HG03469 (cell line): ENCODE measurements around the gene RPS6KA1.

ENCODE experiments used
- ATAC-seq: cut with Tn5 transposase; IDR thresholded peaks from one replicate; pipeline ENCODE4 v1.9.1; 2021; ENCODE audit warnings: mild to moderate bottlenecking, moderate library complexity, moderate number of reproducible peaks; ENCODE audit not compliant: unreplicated experiment

RPS6KA1 gene

DNA sequence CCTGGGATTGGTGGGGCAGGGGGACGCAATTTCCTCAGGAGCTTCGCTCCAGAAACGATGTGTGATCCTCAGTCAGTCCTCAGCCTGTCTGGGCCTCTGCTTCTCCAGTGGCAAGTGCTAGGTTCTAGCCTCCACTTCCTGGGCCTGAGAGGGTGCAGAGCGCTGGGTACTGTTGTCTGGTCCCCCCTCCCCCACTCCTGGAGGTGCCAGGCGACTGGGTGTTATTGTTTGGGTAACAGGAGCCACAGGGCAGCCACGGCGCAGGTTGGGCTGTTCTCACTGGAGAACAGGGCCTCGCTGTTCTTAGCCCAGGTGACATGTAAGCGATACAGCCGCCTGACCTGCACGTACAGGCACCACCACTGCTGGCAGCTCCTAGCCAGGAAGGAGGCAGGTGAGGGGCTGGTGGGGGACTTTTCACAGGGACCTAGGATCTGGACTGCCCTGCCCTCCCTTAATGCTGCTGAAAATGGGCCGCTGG is 2.1 kb downstream of the RPS6KA1 start:
- ATAC-seq = no peak

DNA sequence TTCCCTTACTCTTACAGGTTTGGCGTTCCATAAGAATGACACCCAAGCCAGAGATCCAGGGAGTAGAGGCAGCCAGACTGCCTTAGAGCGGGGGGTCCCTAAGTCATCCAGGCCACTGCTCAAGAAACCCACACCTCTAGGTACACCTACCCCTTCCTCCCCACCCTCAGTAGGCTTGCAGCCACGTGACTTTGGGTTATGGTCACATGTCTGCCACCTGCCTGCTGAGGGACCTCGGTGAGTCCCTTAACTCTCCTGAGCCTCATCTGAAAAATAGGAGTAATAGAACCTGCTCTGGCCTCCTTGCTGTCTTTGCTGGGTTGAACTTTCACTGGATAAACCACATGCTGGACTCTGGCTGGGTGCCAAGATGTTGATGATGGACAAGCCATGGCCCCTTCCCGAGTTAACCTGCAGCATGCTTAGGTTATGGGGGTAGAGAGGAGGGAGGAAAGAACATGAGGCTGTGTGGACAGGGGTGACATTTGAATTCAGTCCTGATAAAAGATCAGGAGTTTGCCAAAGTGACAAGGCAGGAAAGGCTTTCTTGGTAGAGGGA is 4.5 kb downstream of the RPS6KA1 start:
- no peak for ATAC-seq

DNA sequence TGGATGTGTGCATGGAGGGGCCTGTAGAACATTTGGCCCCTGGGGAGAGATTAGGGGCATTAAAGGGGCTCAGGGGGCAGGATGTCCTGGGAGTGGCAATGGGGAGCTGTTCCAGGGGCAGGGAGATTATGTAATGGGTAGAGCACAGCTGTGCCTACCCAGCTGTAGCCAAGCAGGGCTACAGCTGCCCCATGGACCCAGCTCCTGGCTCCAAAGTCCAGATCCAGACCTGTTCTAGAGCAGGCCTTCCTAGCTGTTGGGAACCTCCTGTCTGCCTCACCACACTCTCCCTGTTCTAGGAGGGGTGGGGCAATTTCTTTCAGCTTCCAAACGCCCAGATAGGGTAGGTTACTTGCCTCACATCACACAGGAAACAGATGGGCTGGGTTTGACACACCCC is 5.6 kb downstream of the RPS6KA1 start:
- no peak for ATAC-seq

DNA sequence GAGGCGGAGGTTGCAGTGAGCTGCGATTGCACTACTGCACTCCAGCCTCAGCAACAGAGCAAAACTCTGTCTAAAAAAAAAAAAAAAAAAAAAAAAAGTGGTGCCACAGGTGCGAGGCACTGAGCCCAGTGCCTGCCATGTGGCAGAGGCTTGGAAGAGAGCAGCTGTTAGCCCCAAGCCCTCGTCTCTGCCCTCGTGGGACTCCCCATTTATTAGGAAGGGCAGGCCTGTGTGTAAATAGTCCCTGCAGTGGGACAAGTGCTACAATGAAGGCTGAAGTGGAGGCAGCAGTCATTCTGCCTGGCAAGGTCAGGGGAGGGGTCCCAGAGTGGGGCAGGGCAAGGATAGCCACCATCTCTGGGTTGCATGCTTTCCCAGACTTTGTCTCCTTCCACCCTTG is 6.5 kb downstream of the RPS6KA1 start:
- ATAC-seq = no peak

DNA sequence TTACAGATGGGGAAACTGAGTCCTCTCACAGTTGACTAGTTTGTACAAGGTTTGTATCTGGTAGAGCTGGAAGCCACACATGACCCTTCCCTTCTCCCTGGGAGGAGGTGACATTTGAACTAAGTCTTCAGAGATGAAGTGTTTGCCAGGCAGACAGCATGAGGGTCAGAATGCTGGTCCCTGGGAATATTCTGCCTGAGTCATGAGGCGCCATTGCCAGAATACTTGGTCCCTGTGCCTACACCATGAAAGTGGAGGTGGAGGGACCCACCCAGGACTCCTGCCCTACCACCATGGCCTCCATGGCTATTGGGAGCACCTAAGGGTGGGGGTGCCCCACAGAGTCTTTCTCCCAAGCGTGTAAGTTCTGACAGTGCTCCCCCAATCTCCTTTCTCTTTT is 7.0 kb downstream of the RPS6KA1 start:
- no peak for ATAC-seq

DNA sequence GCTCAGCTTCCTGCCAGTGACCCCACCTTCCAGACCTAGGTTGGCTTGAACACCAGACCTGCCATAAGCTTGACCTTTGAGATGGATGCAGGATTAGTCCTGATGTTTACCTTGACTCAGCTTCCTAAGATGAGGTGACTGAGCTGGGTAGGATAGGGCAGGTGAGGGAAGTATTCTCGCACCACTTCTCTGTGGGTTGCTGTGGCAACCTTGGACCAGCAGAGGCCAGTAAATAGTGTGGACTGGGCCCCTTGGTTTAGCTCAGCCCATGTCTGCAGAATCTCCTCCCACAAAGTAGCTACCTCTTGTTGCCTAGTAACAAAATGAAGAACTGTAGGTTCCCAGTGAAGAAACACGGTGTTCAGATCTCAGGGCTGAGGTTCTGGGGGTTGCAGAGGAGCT is 8.4 kb downstream of the RPS6KA1 start:
- no peak for ATAC-seq

DNA sequence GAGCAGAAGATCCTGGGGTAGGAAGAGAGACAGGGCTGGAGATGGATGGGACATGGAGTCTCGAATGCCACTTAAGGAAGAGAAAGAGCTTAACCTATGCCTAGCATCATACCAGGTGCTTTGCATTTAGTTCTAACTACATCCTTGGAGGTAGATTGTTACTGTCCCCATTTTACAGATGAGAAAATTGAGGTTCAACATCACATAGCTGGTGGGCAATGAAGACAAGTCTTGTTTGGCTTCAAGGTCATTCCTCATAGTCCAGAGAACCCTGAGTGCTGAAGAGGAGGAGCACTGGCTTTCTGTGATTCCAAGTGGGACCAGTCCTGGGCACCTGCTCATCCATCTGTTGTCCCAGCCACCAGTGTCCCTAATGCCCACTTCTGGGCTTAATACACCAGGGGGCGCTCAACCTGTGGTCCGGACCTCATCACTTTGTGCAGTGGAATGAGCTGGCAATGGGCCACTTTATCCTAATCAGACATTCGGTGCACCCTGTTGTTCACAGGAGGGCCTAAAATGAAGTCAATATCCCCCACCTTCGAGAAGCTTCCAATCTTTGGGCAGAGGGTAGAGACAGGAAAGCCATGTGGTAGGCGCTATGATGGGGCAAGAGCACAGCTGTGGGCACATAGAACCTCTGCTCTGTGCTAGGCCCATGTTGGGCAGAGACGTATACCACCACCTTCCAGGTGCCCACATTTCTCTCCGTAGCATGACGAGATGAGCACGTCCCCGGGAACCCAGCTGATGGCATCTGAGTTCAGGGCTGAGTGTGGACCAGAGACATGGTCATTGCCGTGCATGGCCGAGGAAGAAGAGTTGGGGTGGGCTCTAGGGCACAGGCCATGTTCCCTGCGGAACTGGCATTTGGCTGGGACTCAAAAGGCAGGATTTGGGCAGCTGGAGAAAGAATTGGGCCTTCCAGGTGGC is 9.2 kb downstream of the RPS6KA1 start:
- ATAC-seq = no peak

DNA sequence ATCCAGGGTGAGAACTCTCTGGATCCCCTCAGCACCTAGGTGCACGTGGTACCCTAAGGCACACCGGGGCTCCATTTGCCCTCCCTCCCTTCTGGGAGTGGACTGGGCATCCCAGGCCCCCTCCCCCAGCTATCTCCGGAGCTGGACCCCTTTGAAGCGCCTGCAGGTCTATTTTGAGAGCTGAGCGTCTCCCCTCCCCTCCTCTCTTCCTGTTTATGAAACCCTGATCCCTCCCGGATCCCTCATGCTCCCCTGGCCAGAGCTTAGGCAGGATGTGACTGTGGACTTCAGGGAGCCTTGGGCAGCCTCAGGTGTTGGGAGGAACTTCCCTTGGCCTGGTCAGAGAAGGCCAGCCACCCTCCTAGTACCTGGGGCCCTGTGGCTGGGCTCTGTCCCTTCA is 10.2 kb downstream of the RPS6KA1 start:
- ATAC-seq = no peak

DNA sequence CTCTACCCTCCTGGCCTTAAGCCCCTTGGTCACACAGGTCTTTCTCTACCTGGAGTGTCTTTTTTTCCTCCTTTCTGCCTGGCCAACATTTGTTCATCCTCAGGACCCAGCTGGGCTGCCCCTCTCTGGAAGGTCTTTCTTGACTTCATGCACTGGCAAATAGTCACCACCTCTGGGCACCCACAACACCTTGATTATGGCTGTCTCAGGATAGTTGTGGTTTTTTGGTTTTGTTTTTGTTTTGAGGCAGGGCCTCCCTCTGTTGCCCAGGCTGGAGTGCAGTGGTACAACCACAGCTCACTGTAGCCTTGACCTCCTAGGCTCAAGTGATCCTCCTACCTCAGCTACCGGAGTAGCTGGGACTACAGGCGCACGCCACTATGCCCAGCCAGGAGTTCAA is 10.8 kb downstream of the RPS6KA1 start:
- ATAC-seq = no peak

DNA sequence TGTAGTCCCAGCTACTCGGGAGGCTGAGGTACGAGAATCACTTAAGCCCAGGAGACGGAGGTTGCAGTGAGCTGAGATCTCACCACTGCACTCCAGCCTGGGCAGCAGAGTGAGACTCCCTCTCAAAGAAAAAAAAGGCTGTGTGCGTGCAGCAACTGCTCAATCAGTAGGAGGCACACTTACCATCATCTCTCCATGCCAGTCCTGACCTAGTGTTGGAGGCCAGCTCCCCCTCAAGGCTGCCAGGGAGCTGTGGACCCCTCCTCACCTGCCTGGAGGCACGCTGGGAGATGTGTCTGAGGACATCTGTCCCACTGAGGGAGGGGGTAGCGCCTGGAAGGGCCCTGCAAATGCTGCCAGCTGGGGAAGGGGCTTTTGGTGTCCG is 11.9 kb downstream of the RPS6KA1 start:
- no peak for ATAC-seq

DNA sequence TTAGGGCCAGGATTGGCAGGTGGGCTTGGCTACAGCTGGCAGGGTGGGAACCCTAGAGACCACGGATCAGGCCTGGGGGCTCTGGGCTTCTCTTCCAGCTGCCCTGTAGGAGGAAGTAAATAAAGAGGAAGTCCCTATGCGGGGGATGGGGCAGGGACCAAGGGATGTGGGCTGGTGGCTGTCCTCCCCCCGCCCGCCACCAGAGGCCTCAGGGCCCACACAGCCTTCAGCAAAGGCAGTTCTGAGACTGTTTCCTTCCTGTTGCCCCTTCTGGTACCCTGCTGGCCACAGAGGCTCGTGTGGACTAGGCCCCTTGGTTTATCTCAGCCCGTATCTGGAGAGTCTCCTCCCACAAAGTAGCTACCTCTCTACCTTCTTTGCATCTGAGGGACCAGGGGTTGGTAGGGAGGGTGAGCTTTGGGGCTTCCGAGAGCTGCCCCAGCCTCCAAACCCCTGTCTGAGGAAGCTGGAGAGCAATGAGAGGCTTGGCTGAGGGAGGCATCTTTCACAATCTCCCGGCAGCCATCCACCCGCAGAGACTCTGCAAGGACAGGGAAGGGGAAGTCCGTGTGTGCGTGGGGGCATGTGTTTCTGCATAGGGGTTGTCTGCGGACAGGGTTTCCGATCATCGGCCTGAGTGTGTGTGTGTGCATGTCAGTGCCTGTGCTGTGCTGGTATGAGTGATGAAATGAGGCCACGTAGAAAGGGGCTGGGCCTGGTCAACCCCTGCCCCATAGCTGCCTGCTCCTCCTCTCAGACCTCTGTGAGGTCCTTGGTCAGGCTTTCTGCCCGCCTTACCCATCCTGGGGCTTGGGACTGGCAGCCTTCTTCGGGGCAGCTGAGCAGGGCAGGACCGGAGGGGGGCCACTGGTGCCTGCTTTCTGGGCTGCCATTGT is 12.5 kb downstream of the RPS6KA1 start:
- ATAC-seq = peak; percentile 32

DNA sequence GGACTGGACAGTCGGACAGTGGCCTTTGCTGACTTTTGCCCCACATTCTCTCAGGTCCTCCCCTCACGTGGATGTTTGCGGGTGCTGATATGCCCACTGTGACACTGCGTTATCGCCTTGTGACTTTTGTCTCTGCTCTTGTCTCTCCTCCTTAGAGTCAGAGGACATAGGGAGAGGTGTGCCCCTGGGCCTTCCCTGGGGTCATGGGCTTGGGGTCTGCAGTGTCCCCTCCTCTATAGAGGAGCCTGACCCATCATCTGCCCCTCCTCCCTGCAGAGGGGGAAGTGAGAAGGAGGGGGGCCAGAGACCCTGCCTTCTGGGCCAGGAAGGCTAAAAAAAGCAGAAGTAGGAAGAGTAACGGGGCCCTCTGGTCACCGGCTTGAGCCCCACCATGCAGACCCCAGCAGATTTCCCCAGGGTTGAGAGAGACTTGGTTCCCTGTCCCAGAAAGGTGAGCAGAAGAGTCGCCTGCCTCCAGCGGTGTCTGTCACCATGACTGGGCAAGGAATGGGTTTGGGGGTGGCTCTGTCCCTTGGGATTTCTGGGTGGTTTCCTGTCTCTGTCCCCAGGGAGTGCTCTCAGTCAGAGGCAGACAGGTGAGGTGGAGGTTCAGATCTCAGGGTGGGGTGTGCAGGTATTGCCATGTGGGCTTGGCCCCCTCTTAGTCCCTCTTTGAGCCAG is 13.3 kb downstream of the RPS6KA1 start:
- ATAC-seq = no peak

DNA sequence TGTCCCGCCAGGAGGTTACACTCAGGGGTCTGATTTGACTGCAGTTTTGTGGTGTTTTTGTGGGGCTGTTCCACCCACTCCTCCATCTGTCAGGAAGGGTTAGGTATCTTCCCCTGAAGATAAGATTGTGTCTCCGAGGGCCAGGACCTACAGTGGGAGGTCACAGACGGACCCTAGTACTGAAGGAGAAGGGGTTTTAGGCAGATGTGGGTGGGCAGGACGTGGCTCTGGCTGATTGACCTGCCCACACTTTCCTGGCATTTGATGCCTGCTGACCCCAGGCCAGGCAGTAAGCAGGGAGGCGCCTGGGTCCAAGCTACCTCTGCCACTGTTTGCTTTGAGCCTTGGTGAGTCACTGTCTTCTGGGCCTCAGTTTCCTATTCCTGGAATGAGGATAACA is 13.9 kb downstream of the RPS6KA1 start:
- no peak for ATAC-seq

DNA sequence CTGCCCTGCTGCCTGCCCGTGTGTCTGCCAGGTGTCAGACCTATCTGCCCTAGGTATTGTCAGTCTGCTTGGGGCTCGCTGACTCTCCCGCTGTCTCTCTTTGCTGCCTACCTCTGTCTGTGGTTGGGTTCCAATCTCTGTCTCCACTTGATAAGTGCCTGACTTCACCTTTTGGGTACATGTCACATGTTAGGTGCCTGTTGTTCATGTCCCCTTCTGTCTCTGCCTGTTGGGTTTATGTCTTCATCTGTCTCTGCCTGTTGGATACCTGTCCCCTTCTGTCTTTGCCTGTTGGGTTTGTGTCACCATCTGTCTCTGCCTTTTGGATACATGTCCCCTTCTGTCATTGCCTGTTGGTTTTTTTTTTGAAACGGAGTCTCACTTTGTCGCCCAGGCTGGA is 14.6 kb downstream of the RPS6KA1 start:
- no peak for ATAC-seq

DNA sequence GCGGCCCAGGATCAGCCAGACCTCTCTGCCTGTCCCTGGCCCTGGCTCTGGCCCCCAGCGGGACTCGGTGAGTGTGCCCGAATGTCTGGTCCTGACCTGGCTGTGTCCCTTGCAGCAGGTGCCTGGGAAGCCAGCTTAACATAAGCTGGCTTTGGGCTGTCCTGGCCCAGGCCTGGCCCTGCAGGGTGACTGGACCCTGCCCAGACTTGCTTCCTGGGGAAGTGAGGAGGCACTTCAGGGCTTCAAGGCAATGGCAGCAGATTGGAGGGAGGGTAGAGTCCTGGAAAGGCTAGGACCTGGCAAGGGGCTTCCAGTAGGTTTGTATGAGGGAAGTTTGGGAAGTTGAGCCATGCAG is 16.4 kb downstream of the RPS6KA1 start:
- no peak for ATAC-seq

DNA sequence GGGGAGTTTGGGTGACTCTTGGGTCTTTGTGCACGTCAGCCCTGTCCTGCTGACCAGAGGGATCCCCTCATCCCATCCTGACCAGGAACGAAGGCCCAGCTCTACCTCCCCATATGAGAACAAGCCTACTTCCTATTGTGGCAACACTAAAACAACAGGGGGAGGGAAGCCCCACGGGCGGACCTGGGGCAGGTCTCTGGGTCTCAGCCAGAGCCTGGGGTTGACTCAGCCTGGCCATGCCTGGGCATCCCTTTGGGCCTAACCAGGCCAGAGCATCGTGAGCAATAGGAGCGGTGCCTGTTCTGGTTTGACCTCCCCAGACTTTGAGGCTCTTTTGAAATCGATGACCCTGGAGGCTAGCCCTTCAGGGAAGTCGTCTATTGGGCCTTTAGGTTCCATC is 16.8 kb downstream of the RPS6KA1 start:
- ATAC-seq = no peak

DNA sequence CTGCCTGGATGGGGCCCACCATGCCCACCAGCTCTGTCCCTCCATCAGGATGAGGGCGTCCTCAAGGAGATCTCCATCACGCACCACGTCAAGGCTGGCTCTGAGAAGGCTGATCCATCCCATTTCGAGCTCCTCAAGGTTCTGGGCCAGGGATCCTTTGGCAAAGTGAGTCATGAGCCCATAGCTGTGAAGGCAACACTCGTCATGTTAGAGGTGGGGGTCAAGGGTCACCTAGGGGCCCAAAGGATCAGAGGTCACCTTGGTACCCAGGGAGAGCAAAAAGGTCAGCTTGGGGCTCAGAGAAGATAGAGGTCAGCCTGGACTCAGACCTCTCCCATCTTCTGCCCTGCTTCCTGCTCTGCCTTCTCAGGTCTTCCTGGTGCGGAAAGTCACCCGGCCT is 17.3 kb downstream of the RPS6KA1 start:
- ATAC-seq = no peak

DNA sequence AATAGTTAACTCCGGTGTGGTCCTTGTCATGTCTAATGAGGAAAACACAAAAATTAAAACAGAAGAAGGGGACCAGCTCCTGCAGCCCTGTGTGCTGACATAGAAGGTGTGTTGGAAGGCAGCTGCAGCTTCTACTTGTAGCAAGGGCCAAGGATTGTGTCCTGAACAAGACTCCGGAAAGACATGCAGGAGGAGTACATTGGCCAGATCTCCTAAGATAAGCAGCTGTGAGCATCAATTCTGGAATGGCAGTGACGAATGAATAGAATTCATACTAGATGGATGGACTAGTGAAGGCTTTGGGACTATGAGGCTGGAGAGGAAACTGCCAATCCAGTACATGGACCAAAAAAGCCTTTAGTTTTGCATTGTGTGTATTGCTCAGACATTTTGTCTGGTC is 19.3 kb downstream of the RPS6KA1 start:
- ATAC-seq = no peak

DNA sequence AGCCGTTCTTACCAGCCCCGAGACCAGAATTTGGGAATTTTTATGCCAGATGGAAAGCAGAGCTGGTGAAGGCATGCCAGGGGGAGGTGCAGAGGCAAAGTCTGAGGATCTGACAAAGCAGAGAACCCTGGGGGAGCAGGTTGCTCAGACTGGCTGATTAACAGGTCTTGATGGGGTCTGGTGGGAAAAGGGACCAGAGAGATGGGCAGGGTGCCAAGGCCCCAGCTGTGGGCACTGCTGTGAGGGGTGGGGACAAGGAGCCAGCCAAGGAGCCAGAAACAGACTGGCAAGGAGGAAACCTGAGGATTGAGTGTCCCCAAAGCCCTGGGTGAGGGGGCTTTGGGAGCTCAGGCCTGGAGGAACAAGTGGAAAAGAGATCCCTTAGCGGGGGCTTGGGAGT is 21.4 kb downstream of the RPS6KA1 start:
- no peak for ATAC-seq

DNA sequence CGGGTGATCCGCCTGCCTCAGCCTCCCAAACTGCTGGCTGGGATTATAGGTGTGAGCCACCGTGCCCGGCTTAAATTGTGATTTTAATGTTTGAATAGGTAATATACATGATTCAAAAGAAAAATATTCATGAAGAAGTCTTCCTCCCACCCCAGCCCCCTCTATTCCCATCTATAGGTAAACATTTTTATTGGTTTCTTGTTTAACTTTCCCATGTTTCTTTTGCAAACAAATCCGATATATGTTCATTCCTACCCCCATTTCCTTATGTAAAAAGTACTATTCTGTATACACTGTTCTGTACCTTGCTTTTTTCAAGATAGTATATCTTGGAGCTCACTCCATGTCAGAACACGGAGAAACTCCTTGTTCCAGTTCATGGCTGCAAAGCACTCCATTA is 23.2 kb downstream of the RPS6KA1 start:
- no peak for ATAC-seq
